Activated gamma-delta T cell treated with Interleukin-2 at 50 U/mL for 16 hours (primary cell): Measurements from ENCODE around the gene NF1.
"Not testable (repeated sequence)": the region's sequence is repeated elsewhere in the genome, so short reads cannot be mapped to it uniquely, and the experiment has no call there.

Source experiments
- DNase-seq: peaks from one replicate; pipeline ENCODE4 v3.0.0-alpha.2; 2020

The NF1 gene

GRCh38 chr17:31310260-31310659, 215.5 kb downstream of the NF1 start:
- peak; percentile 61 for DNase-seq

GRCh38 chr17:31310886-31311285, 216.1 kb downstream of the NF1 start:
- no peak for DNase-seq

- no peak for DNase-seq
Measured at GRCh38 chr17:31311526-31311925, 216.7 kb downstream of the NF1 start.

- peak; percentile 36 for DNase-seq
Measured at GRCh38 chr17:31312223-31312622, 217.4 kb downstream of the NF1 start.

GRCh38 chr17:31313982-31314781, 219.4 kb downstream of the NF1 start, which contains the start of gene EVI2B:
Gene EVI2B, minus strand, starts transcription at chr17:31314054. Its CDS starts 8,445 bp downstream, at chr17:31305609.
- DNase-seq, result no peak

- DNase-seq, result no peak
Measured at GRCh38 chr17:31314782-31315100, 220.0 kb downstream of the NF1 start.

- peak; percentile 53 for DNase-seq
Measured at GRCh38 chr17:31318298-31318801, 223.6 kb downstream of the NF1 start.

GRCh38 chr17:31318851-31319661, 224.3 kb downstream of the NF1 start:
- DNase-seq, result no peak

- no peak for DNase-seq
Measured at GRCh38 chr17:31320241-31320640, 225.5 kb downstream of the NF1 start.

GRCh38 chr17:31320791-31321190, 226.0 kb downstream of the NF1 start:
- DNase-seq, result no peak

- peak; percentile 62 for DNase-seq
Measured at GRCh38 chr17:31321481-31321880, 226.7 kb downstream of the NF1 start, which contains the start of gene EVI2A. Gene EVI2A, minus strand, starts transcription at chr17:31321622. Its CDS starts 2,609 bp downstream, at chr17:31319013.

GRCh38 chr17:31321966-31322365, 227.2 kb downstream of the NF1 start:
- DNase-seq, result peak; percentile 16

GRCh38 chr17:31323551-31323950, 228.8 kb downstream of the NF1 start:
- no peak for DNase-seq

GRCh38 chr17:31327534-31328159, 232.9 kb downstream of the NF1 start:
- no peak for DNase-seq

- DNase-seq, result no peak
Measured at GRCh38 chr17:31328160-31328535, 233.4 kb downstream of the NF1 start.

GRCh38 chr17:31329221-31329620, 234.4 kb downstream of the NF1 start:
- no peak for DNase-seq

GRCh38 chr17:31339906-31340661, 245.3 kb downstream of the NF1 start:
- no peak for DNase-seq

GRCh38 chr17:31345191-31345747, 250.5 kb downstream of the NF1 start:
- not testable (repeated sequence) for DNase-seq

GRCh38 chr17:31349454-31349853, 254.7 kb downstream of the NF1 start:
- no peak for DNase-seq

GRCh38 chr17:31355935-31356334, 261.2 kb downstream of the NF1 start:
- DNase-seq, result no peak

GRCh38 chr17:31357091-31357490, 262.3 kb downstream of the NF1 start:
- no peak for DNase-seq

GRCh38 chr17:31357839-31358394, 263.1 kb downstream of the NF1 start:
- no peak for DNase-seq
